Activated CD4-positive, alpha-beta T cell treated with anti-CD3 and anti-CD28 coated beads for 24 hours (primary cell): Measurements from ENCODE around the gene SNCAIP.

Experiments used
- DNase-seq, 2 donors: peaks; one replicate each; pipeline ENCODE4 v3.0.0-alpha.2; 2020; ENCODE audit warnings: low read depth in 2 of 2

The SNCAIP gene

DNA sequence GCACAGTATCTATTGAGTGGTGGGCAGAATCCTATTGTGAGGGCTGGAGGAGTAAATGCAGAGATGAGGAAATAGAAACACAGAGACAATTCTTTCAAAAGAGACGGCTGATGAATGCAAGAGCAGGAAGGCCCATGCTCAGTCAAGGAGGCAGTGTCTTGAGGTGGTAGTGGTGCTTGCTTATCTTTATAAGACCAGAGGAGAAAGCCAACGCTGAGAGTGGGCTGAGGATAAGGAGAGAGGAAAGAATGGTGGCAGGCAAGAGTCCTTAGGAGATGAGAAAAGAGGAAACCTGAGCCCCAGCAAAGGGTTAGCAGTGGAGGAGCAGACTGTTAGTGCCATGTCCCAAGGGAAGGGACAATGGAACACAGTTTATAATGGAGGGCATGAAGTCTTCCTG lies 86.0 kb downstream of the SNCAIP start:
- no peak for DNase-seq

DNA sequence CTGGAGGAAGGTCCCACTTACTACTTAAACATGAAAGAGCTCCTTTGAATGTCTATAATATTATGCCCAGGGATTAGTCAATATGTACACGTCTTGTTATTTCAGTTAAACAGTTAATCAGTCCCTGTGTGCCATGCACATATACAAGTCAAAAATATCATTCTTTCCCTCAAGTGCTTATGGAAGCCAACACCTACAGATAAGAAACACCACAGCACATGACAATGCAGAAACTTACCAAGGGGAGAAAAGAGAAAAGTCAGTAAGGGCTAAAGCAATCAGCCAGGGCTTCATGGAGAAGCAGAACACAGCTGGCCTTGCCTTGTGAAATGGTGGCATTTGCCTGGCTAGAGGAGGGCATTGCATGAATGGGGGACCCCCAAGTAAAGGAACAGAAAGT lies 88.3 kb downstream of the SNCAIP start:
- DNase-seq = no peak

DNA sequence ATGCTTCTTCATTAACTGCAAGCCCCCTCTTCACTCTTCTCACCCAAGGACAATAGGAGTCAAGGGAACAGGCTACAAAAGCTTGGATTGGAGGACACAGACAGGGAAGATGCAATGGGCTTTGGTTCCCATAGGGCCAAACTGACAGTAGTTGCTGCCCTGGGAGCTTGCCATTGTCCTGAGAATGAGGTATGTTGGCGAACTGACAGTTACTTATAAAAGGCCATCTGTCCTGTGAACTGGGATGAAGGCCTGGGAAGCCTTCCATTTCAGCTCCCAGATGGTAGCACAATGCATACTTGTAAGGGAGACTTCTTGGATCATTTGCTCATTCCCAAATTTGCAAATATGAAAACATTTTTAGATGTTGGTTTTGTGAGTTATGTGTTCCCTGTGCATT lies 88.9 kb downstream of the SNCAIP start:
- no peak for DNase-seq

DNA sequence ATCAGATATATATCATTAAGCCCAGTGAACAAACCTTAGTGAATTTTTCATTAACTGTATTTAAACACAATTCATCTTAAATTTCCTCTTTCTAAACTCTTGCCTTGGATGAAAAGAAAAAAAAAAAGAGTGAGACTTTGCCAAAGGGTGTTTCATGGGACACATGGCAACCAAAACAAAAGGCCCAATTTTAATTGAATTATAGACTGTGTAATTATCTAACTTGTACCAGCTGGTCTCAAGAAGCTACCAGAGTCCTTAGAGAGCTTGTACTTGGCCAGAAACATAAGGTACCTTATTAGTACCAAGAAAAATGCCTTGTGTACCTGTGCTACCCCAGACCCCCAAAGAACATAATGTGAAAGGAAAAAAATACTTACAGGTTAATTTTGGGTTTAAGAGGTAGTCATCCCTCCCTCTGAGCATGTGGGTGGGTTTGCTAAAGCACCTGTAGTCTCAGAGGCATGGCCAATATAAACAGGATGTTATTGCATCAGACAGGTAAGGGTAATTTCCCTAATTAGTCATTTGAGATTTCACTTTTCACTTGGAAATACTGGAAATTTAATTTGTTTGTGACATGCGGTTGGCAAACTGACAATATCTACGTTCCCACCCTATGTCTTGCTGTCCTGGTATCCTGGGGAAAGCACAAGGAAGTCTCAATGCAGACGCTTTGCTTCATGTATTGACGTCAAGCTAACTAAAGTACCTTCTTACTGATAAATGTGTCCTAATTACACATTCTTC lies 90.1 kb downstream of the SNCAIP start:
- no peak for DNase-seq

DNA sequence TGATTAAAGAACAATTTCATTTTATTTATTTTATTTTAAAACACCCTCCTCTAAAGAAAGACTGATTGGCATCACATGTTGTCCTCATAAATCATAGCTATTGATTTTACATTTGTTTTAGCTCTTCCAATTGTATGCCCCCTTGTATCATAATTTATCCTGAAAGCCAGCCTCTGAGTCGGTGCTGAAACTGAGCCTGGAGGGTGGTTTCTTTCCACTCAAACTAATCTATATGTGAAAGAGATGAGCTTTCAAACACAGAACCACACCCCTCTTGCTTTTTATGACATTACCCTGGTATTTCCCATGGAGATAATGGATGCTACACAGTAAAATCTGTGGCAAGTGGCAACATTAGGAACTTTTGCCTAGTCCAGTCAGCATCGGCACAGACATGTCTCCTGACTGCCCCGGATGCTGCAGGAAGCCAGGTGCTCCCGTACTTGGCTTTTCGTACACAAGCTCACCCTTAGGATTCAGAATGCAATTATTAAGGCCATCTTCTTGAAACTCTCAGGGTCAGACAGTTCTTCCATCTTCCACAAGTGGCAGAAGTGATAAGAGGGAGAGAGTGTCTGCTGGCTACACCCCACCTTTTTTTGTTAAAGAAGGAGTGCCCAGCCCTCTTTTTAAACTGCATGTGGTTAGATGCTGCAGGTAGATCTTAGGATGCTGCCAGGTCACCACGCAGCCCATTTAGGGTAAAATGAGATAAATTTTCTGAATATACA lies 91.1 kb downstream of the SNCAIP start:
- no peak for DNase-seq

DNA sequence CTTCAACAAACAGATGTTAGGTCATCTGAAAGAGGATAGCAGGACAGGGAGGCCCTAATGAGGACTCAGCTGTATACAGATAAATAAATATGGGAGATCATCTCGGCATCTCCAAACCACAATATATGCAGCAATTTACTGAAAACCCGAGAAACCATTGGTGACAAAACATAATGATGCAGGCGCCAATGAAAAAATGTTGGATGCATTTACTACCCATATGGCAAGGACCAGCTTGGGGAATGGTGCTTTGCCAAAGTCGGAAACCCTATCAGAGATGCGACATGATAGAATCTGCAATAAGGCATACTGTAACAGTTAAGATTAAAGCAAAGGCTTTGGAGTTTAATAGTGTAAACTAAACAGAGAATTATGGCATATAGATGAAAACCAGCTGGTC lies 92.0 kb downstream of the SNCAIP start:
- DNase-seq = no peak

DNA sequence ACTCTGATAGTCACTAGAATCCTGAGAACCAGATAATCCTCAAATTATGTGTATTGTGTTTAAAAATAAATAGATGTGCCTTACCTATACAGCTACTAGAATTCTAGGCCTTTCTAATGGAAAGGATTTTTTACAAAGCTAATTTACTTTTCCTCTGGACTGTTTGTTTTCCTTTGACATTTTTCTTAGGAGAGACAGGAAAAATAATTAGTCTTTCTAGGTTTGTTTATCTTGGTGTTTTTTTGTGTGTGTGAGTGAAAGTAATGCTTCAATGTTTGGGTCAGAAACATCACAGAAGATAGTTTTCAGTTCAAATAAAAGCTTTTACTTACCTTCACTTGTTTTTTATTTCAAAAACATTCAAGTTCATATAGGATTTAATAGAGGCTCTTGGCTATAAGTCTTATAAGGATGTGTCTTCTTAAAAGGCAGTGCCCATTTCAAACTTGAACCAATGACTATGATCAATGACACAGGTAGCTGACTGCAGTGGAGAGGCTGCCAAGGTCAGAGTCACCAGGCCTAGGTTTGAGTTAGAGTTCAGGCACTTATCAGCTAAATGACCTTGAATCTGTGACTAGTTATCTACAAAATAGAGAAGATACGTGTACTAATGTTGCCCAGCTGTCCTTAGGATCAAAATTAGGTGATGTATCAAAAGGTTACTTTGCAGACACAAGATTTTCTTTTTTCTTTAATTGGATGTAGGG lies 92.8 kb downstream of the SNCAIP start:
- no peak for DNase-seq

DNA sequence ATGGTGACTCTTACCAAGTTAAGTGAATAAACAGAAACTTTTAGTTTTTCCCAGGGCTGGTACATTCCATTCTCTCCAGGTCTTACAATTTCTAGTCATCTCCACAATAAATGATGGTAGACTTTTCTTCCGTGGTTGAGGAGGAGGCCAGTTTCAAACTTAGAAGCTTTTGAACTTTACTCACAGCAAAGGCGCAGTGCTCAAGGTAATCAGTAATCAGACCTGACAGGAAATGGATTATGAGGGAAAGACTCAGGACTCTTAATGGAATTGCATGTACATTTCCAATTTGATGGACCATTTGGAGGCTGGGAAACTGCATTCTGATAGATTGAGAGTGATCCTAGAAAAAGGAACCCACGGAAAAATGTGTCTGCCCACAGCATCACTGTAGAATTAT lies 93.7 kb downstream of the SNCAIP start:
- no peak for DNase-seq

DNA sequence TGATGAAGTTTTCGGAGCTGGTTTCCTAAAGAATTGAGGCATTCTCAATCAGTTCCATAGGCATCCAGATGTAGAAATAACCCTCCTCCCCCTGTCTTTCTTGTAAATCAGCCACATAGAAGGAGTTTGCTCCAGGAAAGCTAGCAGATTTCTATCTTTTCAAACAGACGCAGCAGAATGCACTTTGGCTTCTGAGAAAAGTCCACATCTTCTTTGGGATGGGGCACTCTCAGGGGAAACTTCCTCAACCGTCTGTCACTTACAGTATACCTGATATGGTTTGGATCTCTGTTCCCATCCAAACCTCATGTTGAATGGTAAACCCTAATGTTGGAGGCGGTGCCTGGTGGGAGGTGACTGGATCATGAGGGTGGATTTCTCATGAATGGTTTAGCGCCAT lies 94.1 kb downstream of the SNCAIP start:
- no peak for DNase-seq

DNA sequence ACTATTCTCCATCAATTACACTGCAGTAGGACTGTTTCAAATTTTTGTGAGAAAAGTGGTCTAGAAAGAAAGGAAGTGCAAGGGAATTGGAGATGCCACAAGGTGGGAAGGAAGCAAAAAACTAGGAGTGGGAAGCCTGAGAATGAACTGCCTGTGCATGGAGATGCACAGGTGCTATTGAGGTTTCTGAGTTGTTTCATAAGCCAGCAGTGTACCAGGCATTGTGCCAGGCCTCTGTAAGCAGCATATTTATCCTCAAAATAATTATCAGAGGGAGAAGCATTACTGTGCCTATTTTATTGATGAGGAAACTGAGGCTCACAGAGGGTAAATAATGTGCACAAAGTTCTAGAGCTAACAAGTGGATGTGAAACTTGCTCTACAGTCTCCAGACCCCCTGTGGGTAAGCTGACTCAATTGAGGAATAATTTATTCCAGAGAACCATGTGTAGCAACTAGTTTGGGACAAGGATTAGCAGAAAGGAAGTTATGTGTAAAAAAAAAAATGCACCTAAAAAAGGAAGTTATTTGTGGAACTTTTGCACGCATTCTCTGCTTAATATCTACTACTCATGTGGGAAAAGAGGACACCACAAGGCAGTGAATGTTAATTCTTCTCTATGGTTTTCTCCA lies 96.7 kb downstream of the SNCAIP start:
- DNase-seq = no peak

DNA sequence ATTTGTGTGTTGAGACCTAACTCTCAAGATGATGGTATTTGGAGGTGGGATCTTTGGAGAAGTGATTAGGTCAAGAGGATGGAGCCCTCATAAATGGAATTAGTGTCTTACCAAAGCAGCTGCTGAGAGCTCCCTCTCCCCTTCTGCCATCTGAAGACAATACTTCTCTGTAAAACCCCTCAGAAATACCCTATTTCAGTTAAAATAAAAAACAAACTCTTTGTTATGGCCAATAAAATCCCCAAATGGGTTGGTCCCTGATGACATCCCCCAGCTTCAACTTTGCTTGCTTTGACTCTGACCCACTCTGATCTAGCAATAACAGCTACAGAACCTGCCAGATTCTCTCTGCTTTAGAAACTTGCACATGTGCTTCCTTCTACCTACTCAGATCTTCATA lies 100.9 kb downstream of the SNCAIP start:
- no peak for DNase-seq

DNA sequence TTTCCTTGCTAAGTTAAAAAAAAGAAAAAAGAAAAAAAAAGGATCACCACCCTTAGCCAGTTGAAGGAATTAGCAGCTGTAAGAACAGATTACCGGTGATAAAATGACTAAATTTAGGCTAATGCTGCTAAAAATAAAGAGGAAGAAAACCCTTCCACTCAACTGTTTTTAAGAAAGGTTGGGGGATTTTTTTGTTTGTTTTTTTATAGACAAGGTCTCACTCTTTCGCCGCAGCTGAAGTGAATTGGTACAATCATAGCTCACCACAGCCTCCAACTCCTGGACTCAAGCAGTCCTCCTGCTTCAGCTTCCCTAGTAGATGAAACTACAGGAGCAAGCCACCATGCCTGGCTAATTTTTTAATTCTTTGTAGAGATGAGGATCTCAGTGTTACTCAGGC lies 101.7 kb downstream of the SNCAIP start:
- no peak for DNase-seq

DNA sequence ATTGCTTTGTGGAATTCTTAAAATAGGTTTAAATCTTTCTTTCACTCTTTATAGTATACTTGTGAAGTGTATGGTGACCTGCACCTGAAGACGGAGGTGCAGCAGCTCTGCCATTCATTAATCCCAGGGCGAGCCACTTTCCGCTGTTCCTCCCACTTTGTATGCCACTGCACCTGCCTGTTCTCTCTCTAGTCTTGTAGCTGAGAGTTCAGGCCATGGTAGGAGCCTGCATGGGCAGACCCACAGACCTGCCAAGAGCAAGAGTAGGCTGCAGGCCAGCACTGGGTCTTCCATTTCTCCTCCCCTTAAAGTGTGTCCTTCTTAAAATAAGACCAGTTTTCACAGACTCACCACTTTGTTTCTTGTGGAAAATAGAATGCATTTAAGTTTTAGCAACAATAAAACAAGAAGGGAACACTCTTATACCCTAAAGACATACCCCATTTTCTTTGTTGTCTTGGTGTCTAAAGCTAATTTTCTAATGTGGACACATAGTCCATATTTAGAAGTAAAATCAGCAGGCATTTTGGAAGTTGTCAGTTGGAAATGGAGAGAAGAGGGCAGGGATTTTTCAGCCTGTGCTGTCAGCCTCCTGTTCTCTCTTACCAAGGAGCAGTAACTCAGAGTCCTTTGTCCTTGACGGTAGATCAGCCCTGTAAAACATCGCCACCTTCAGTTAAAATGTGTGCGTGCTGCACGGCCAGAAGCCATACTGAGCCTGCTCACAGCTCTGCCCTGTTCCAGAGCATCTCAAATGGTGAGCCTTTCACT lies 103.2 kb downstream of the SNCAIP start:
- no peak for DNase-seq

DNA sequence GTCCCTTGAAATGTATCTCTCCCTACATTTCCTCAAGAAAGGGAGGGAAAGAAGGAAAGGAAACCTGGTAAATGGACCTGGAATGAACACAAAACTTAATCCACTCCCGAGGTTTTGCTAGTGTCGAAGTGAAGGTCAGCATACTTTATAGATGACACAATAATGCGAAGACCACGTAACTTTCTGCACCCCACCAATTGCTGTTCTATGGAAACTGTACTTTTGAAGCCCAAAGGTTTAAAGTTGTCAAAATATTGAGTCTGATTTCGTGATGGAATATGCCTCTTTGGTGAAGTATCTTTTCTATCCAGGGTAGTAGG lies 103.7 kb downstream of the SNCAIP start:
- DNase-seq = no peak

DNA sequence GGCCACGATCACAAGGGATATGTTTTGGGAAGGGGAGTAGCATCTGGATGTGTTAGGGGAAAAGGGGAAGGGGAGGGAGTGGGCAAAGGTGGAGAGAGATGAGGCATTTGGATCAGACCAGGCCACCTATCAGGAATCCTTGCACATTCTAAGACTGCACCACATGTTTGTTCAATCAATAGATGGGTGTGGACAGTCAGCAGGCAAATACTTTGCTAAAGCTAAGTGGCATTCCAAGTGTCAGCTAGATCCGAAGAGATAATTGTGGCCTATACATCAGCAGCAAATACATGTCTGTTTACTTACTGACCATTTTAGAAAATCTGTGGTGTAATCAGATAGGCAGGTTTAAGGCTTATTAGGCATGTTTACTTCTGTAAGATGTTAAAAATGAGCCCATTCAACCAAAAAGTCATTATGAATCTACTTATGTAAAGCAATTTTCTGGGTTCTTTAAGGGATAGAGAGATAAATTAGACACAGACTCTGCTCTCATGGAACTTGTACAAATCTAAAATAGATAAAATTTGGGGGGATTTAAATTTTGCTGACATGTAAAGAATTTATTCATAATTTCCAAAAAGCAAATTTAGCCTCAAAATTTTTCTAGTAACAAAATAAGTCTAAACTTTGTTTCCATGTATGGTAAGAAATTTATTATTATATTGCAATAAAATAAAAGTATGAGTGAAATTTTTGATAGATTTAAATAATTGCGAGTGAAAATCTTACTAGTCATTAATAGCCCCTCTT lies 107.3 kb downstream of the SNCAIP start:
- DNase-seq = no peak

DNA sequence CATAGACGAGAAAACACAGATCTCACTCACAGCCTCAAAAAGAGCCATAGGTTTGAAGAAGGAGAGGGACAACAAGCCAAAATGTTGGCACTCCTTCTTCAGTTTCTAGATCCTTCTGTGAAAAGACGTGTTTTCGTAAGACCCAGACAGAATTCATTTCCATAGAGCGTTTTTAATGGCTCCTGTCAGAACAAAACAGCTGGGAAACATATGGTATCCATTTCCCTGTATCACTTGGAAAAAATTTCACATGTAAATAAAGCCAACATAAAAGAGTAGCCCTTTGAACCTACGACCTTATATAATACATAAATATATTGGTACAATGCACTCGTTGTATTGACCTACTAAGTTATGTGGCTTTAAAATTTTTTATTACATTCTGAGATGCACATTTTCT lies 108.1 kb downstream of the SNCAIP start:
- DNase-seq = no peak

DNA sequence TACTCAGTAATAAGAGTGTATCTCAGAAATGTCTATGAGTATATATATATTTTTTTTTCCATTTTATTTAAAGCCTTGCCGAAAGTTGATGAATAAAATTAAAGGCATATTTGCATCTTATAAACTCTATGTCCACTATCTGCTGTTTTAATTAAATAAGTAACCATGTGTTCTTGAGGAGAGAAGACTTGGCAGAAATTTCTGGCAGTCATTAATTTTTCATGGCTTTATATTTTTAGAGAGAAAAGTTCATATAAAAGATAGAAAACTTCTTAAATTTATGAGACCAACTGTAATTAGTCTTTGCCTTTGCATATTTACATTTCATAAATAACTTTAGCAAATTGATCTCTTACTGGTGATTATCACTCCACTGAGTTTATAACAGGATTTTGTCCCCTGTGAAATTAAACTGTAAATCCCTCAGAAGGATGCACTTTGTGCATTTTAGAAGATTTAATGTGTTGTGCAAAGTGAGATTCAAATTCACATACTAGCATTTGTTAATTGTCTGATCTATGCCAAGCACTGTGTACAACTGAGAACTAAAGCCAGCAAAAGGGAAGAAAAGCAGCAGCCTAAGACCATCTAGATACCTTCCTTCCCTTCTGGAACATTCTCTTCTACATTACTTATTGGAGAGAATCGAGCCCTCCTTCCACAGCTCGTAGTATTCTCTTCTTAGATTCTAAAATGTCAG lies 108.7 kb downstream of the SNCAIP start:
- no peak for DNase-seq

DNA sequence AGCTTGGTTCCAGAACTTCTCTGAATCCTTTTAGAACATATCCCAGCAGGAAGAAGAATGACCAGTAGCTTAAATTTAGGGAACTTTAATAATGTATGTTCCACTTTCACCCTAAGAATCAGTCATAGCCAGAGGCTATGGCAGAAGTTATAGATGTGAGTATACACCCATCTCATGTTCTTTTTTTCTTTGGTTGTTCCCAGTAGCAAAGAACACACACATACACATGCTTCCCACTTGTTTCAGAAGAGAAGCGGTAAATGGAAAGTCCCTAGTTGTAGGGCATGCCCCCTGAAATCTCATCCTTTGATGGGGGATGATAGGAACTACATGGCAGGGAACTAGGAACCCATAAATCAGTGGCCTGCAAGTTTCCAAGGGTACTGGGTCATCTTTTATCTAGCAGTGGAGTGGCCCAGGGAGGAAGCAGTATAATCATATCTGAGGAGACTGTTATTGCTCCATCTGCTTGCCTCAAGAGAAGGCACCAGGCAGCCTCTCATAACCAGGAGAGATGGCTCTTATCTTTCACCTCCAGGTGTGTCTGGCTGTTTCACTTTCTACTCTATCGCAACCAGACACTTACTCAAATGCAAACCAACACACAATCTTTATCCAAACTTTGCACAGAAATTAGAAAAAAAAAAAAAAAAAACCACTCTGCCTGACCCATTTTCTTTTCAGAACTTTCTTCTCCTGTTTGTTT lies 109.5 kb downstream of the SNCAIP start:
- no peak for DNase-seq

DNA sequence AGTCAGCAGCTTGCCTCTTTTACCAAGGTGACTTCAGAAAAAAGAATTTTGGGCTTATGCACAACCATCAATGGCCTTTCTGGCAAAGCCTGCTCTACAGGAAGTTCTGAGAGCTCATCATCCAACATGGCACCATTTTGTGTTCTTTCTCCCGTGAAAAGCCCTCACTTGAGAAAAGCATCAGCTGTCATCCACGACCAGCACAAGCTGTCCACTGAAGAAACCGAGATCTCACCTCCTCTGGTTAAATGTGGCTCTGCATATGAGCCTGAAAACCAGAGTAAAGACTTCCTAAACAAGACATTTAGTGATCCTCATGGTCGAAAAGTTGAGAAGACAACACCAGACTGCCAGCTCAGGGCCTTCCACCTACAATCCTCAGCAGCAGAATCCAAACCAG lies 111.2 kb downstream of the SNCAIP start:
- DNase-seq = no peak

DNA sequence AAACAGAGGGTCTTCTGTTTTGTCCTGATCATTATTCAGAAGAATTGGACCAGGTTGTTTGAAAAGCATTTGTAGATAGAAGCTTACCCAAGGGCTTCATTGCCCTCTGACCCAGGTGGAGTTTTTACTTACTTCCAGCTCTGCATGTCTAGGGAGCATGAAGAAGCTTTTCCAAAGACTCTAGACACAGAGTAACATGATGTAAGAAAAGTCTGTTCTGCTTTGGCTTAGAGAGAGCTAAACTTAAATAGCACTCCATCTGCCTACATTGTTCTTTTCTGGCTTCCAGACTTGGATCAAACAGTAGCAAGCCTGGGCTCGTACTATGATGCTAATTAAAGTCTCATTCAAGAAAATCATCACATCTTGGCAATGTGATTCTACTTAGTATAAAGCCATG lies 112.1 kb downstream of the SNCAIP start:
- DNase-seq = no peak
